Body of pancreas (tissue), 4 donors: ENCODE results near the gene HS1BP3.

Experiments
- CTCF ChIP-seq, 7 experiments: fragments of 450-650 bp in 4 of 7; fragments of 200-600 bp in 3 of 7; sonication (generic) in 3 of 7; IDR thresholded peaks; one replicate each; pipeline ENCODE4 v1.5.1; 2016 to 2019; ENCODE audit warnings: antibody characterized with exemption in 7 of 7
- POLR2A ChIP-seq, 3 donors: fragments of 450-650 bp; IDR thresholded peaks; one replicate each; pipeline ENCODE4 v1.6.1; 2016; ENCODE audit warnings: antibody characterized with exemption in 3 of 3, mild to moderate bottlenecking in 2 of 3

GRCh38 chr2:20599001-20599600 lies 51.8 kb downstream of the HS1BP3 start:
- TF ChIP-seq CTCF (IDR thresholded peaks at IDR 0.05) (no peak), POLR2A (IDR thresholded peaks at IDR 0.05) (no peak)
